Esophagus squamous epithelium (tissue), 5 donors: ENCODE measurements around the gene KCNQ4. TPM values are rescaled to one million over a fixed set of nuclear protein-coding genes. Genes with fewer than 3 reads are reported as not detected.

Experiments
- DNase-seq: peaks from one replicate; lab custom pipeline; 2025; lab: John Stamatoyannopoulos, UW
- H3K27ac ChIP-seq, 4 donors: fragments of 200-600 bp; sonication (generic); one replicate each; pipeline ENCODE4 v1.5.1; 2016 to 2019; ENCODE audit warnings: mild to moderate bottlenecking in 1 of 4
- H3K27me3 ChIP-seq, 4 donors: fragments of 200-600 bp; sonication (generic); 1 replicate in 3 of 4; 2 replicates in 1 of 4; pipeline versions ENCODE4 v1.5.1 to v1.6.0; 2017 to 2021; ENCODE audit warnings: antibody characterized with exemption in 1 of 4
- H3K36me3 ChIP-seq, 3 donors: fragments of 200-600 bp; sonication (generic); one replicate each; pipeline ENCODE4 v1.5.1; 2016 to 2019
- H3K4me1 ChIP-seq, 3 donors: fragments of 200-600 bp; sonication (generic); one replicate each; pipeline ENCODE4 v1.5.1; 2017 to 2019
- H3K4me3 ChIP-seq, 4 donors: fragments of 200-600 bp; sonication (generic); 1 replicate in 3 of 4; 2 replicates in 1 of 4; pipeline ENCODE4 v1.5.1; 2016 to 2019; ENCODE audit warnings: mild to moderate bottlenecking in 2 of 4, moderate library complexity in 1 of 4
- H3K9me3 ChIP-seq, 3 donors: fragments of 200-600 bp; sonication (generic); one replicate each; pipeline ENCODE4 v1.5.1; 2016 to 2019
- POLR2A ChIP-seq, 4 donors: fragments of 450-650 bp; IDR thresholded peaks; one replicate each; pipeline ENCODE4 v1.6.1; 2017; ENCODE audit warnings: antibody characterized with exemption in 4 of 4, mild to moderate bottlenecking in 4 of 4, moderate library complexity in 3 of 4
- WGBS, 2 donors: methylation state at CpG; one replicate each; pipeline ENCODE4 v1.1.5; 2018; 5-methylcytosine and 5-hydroxymethylcytosine counted together
- intact Hi-C: fragments of 100-400 bp; cut with DNase I; formaldehyde crosslinking; loops from one replicate; pipeline ENCODE4 v1.15.0; 2022
- total RNA-seq, 4 donors: library from RNA; depleted of rRNA; stranded (reverse); fragments of >200 nt; gene quantifications; one replicate each; pipeline ENCODE4 v1.1.0, GENCODE V29; 2016
- TF ChIP-seq, protein P1 (sequence below), 6 experiments: fragments of 450-650 bp in 4 of 6; fragments of 200-600 bp in 2 of 6; sonication (generic) in 2 of 6; IDR thresholded peaks; one replicate each; pipeline ENCODE4 v1.5.1; 2016 to 2019; ENCODE audit warnings: antibody characterized with exemption in 6 of 6, mild to moderate bottlenecking in 4 of 6, moderate library complexity in 4 of 6
- donor health status: DM: yes; HTN: yes; CAD: no.

Gene KCNQ4
- total RNA-seq, 4 donors from 2014 or later, result 0.50 to 2.1 (median 0.81) TPM

DNA sequence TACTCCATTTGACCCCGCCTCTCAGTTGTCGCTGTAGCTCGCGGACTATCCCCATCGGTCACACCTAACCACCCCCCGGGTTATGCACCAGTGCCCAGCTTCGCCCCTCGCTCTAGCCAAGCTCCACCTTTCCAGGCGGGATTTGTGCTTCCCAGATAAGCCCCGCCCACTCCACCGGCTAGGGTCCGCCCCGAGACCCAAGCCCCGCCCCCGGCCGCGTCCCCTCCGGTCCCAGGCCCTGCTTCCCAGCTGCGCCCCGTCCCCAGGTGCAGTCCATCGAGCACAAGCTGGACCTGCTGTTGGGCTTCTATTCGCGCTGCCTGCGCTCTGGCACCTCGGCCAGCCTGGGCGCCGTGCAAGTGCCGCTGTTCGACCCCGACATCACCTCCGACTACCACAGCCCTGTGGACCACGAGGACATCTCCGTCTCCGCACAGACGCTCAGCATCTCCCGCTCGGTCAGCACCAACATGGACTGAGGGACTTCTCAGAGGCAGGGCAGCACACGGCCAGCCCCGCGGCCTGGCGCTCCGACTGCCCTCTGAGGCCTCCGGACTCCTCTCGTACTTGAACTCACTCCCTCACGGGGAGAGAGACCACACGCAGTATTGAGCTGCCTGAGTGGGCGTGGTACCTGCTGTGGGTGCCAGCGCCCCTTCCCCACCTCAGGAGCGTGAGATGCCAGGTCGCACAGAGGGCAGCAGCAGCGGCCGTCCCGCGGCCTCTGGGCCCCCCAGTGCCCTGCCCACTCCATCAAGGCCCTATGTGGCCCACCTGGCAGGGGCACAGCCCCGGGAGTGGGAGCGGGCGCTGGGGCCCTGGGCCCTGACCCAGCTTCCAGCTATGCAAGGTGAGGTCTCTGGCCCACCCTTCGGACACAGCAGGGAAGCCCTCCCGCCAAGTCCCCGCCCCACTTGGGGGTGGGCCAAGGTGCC lies 54.7 kb downstream of the KCNQ4 start:
- Histone ChIP-seq H3K27ac (no peak overlapping the region), H3K4me1 (no peaks in the 10 kb centered on the region), H3K4me3 (no peak overlapping the region), H3K9me3 (peaks cover 0 to 3% (median 0%) of the 10 kb centered on the region in 3 donors), H3K36me3 (no peaks in the 10 kb centered on the region), H3K27me3 (peaks cover 0 to 4% (median 0%) of the 10 kb centered on the region in 4 donors)
- no peak for DNase-seq
- 79 to 84% methylated on average over 11 to 31 of the region's 60 CpGs for WGBS, 2 donors
- TF ChIP-seq, protein P1, sequence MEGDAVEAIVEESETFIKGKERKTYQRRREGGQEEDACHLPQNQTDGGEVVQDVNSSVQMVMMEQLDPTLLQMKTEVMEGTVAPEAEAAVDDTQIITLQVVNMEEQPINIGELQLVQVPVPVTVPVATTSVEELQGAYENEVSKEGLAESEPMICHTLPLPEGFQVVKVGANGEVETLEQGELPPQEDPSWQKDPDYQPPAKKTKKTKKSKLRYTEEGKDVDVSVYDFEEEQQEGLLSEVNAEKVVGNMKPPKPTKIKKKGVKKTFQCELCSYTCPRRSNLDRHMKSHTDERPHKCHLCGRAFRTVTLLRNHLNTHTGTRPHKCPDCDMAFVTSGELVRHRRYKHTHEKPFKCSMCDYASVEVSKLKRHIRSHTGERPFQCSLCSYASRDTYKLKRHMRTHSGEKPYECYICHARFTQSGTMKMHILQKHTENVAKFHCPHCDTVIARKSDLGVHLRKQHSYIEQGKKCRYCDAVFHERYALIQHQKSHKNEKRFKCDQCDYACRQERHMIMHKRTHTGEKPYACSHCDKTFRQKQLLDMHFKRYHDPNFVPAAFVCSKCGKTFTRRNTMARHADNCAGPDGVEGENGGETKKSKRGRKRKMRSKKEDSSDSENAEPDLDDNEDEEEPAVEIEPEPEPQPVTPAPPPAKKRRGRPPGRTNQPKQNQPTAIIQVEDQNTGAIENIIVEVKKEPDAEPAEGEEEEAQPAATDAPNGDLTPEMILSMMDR (IDR thresholded peaks at IDR 0.05), result no peak
- no peak for TF ChIP-seq POLR2A (IDR thresholded peaks at IDR 0.05)
- intact Hi-C loops, result no loop called here

DNA sequence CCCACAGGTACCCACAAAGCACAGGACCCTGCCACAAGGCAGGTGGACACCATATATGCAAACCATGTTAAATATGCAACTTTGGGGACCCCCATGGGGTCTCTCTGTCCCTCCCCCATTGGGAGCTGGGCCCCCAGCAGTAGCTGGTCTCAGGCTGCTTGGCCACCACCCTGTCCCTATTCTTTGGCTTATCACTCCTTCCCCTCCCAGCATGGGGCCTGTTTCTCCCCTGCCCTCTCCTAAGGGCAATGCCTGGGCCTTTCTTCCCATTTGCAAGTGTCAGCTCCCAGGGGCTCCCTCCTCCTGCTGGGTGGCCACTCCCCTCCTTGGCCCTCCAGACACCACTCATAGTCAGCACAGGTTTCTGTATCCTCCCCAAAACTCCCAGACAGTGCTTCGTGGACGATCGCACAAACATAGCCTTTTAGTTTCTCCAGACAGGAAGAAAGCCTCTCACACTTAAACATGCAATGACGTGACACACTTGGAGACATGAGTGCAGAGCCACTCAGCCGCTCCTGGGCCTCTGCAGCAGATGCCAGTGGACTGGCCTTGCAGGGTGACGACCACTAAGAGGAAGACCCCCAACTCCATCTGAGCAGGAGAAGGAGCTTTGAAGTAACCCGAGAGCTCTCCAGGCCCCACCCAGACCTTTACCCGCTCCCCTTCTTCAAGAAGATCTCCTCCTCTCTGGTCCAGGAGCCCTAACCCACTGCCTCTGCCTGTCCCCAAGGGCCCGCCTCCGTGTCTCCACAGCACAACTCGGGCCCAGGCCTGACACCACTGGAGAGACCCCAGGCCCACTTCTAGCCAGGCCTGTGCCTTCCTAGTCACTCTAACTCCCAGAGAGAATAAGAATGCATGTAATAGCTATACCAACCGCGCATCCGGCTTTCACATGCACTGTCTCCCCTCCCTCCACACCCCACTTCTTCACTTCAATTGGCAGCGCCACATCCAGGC lies 55.7 kb downstream of the KCNQ4 start:
- no peak overlapping the region for H3K4me3 ChIP-seq

DNA sequence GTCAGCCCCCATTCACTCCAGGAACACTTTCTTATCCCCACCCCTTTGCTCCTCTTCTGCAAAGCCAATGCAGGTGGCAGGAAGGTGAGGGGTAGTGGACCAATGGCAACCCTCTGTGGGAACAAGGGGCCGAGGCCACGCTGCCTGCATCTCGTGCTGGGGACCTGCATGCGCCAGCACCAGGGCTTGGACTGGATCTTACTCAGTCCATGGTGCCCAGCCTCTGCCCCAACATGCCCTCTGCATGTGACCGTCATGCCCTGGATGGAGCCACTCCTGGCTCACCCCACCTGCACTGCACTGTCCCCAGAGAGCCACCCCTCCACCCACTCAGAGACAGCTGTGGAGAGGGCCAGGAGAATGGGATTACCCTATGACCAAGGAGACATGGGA lies 56.4 kb downstream of the KCNQ4 start:
- Histone ChIP-seq H3K27ac (no peak overlapping the region), H3K27me3 (peaks cover 0 to 4% (median 0%) of the 10 kb centered on the region in 4 donors), H3K9me3 (peaks cover 0 to 3% (median 0%) of the 10 kb centered on the region in 3 donors), H3K4me1 (peaks cover 0 to under 1% (median 0%) of the 10 kb centered on the region in 3 donors), H3K4me3 (no peak overlapping the region), H3K36me3 (no peaks in the 10 kb centered on the region)
- DNase-seq, result no peak
- TF ChIP-seq POLR2A (IDR thresholded peaks at IDR 0.05), result no peak
- TF ChIP-seq, protein P1 (IDR thresholded peaks at IDR 0.05), result no peak
- WGBS, 2 donors, result 94% methylated on average over 3 of the region's 5 CpGs; no CpG with 5 or more reads in 1 of the 2 donors
- intact Hi-C loops, result loop anchor here (5.0 to 10.0 kb wide), 2 partner anchors 235 to 407 kb away; no protein-coding TSS in a partner anchor

More for the DNA sequence above, 55.7 kb downstream of the KCNQ4 start:
- peaks cover 0 to 3% (median 0%) of the 10 kb centered on the region in 3 donors for H3K9me3 ChIP-seq
- intact Hi-C loops, result no loop called here
- H3K36me3 ChIP-seq, result no peaks in the 10 kb centered on the region
- WGBS, 2 donors, result 90 to 96% methylated on average over 11 to 15 of the region's 15 CpGs
- no peak for DNase-seq
- peaks cover 0 to 4% (median 0%) of the 10 kb centered on the region in 4 donors for H3K27me3 ChIP-seq
- no peak overlapping the region for H3K27ac ChIP-seq
- TF ChIP-seq, protein P1 (IDR thresholded peaks at IDR 0.05), result no peak
- TF ChIP-seq POLR2A (IDR thresholded peaks at IDR 0.05), result no peak
- no peaks in the 10 kb centered on the region for H3K4me1 ChIP-seq

DNA sequence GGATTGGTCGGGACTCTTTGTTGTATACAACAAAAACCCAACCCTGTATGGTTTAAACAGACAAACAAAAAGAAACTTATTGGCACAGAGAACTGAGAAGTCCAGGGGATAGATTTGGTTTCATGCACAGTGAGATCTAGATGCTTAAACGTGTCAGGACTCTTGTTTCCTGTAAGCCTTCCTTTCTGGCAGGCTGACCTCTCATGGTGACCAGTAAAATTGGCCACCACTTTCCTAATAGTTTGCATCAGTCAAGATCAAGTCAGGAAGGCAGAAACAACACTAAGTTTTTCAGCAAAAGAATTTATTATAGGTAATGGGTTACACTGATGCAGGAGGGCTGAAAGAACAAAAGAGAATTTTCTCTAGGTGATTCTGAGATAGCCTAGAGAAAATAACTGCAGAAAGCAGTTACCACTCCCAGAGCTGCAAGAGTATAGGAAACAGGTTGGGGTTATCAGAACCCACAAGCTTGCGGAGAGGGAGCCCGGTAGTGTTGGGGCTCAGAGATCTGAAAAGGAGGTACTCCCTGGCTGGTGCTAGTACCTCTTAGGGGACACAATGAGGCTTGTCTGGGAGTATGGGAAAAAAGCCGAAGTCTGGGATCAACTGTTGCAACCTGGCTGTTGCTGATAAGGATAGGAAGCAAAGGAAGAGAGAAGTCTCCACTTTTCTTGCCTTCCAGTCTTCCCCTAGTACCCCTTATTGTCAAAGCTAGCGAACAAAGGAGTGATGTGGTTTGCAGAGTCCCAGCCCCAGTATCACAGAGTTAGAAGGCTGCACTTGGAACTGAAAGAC lies 57.1 kb downstream of the KCNQ4 start:
- Histone ChIP-seq H3K9me3 (peaks cover 0 to 3% (median 0%) of the 10 kb centered on the region in 3 donors), H3K27me3 (peaks cover 0 to 4% (median 0%) of the 10 kb centered on the region in 4 donors), H3K27ac (no peak overlapping the region), H3K36me3 (no peaks in the 10 kb centered on the region), H3K4me3 (no peak overlapping the region), H3K4me1 (peaks cover 0 to 4% (median 0%) of the 10 kb centered on the region in 3 donors)
- intact Hi-C loops, result loop anchor here (5.0 to 10.0 kb wide), 2 partner anchors 236 to 407 kb away; no protein-coding TSS in a partner anchor
- DNase-seq, result no peak
- WGBS, 2 donors, result 58% methylated on average over 6 of the region's 6 CpGs
- TF ChIP-seq POLR2A (IDR thresholded peaks at IDR 0.05), result no peak
- TF ChIP-seq, protein P1 (IDR thresholded peaks at IDR 0.05), result no peak
